Gastroesophageal sphincter (tissue), 4 donors: ENCODE measurements around the gene JCAD. TPM values are rescaled to one million over a fixed set of nuclear protein-coding genes. Genes with fewer than 3 reads are reported as not detected.
A peak's percentile ranks its signal among the peaks of the same experiment; 100 is the strongest.
"Not testable (repeated sequence)": the region's sequence is repeated elsewhere in the genome, so short reads cannot be mapped to it uniquely, and the experiment has no call there.

ENCODE experiments used
- ATAC-seq: fragments of 150-250 bp; one replicate; pipeline ENCODE4 v1.9.1; 2016; ENCODE audit warnings: mild to moderate bottlenecking, moderate library complexity
- H3K27ac ChIP-seq, 4 donors: fragments of 200-600 bp; sonication (generic) in 3 of 4; 1 replicate in 3 of 4; 2 replicates in 1 of 4; pipeline ENCODE4 v1.5.1; 2016 to 2019
- H3K27me3 ChIP-seq: fragments of 200-600 bp; sonication (generic); one replicate; pipeline ENCODE4 v1.5.1; 2019
- H3K36me3 ChIP-seq, 2 donors: fragments of 200-600 bp; sonication (generic); one replicate each; pipeline ENCODE4 v1.5.1; 2019; ENCODE audit warnings: control low read depth in 1 of 2
- H3K4me1 ChIP-seq, 3 donors: fragments of 200-600 bp; sonication (generic); 1 replicate in 2 of 3; 2 replicates in 1 of 3; pipeline ENCODE4 v1.5.1; 2016 to 2019; ENCODE audit warnings: control low read depth in 2 of 3
- H3K4me3 ChIP-seq, 2 donors: fragments of 200-600 bp; sonication (generic); one replicate each; pipeline ENCODE4 v1.5.1; 2019; ENCODE audit warnings: mild to moderate bottlenecking in 1 of 2, moderate library complexity in 1 of 2
- H3K9me3 ChIP-seq, 3 donors: fragments of 200-600 bp; sonication (generic); one replicate each; pipeline ENCODE4 v1.5.1; 2017 to 2019; ENCODE audit warnings: control low read depth in 2 of 3
- EP300 ChIP-seq: sonication (generic); formaldehyde crosslinking; IDR thresholded peaks from one replicate; pipeline ENCODE4 v1.6.1; 2017; ENCODE audit warnings: antibody characterized with exemption, mild to moderate bottlenecking
- POLR2A ChIP-seq, 2 donors: fragments of 450-650 bp; IDR thresholded peaks; one replicate each; pipeline ENCODE4 v1.6.1; 2017; ENCODE audit warnings: antibody characterized with exemption in 2 of 2, mild to moderate bottlenecking in 2 of 2, moderate library complexity in 1 of 2
- POLR2AphosphoS5 ChIP-seq: sonication (generic); formaldehyde crosslinking; IDR thresholded peaks from one replicate; pipeline ENCODE4 v1.6.1; 2017; ENCODE audit warnings: antibody characterized with exemption
- WGBS, 2 donors: methylation state at CpG; one replicate each; pipeline ENCODE4 v1.1.5; 2018; ENCODE audit warnings: low coverage in 1 of 2; 5-methylcytosine and 5-hydroxymethylcytosine counted together
- total RNA-seq, 4 donors: library from RNA; depleted of rRNA; stranded (reverse); fragments of >200 nt; gene quantifications; one replicate each; pipeline ENCODE4 v1.1.0, GENCODE V29; 2016
- TF ChIP-seq, protein P1 (sequence below), 4 experiments: fragments of 200-600 bp in 2 of 4; fragments of 450-650 bp in 2 of 4; sonication (generic) in 1 of 4; IDR thresholded peaks; one replicate each; pipeline ENCODE4 v1.5.1; 2017 to 2019; ENCODE audit warnings: antibody characterized with exemption in 4 of 4, mild to moderate bottlenecking in 2 of 4, moderate library complexity in 2 of 4

JCAD gene
- total RNA-seq, 4 donors from 2014 or later = 21.0 to 66.8 (median 48.6) TPM

DNA sequence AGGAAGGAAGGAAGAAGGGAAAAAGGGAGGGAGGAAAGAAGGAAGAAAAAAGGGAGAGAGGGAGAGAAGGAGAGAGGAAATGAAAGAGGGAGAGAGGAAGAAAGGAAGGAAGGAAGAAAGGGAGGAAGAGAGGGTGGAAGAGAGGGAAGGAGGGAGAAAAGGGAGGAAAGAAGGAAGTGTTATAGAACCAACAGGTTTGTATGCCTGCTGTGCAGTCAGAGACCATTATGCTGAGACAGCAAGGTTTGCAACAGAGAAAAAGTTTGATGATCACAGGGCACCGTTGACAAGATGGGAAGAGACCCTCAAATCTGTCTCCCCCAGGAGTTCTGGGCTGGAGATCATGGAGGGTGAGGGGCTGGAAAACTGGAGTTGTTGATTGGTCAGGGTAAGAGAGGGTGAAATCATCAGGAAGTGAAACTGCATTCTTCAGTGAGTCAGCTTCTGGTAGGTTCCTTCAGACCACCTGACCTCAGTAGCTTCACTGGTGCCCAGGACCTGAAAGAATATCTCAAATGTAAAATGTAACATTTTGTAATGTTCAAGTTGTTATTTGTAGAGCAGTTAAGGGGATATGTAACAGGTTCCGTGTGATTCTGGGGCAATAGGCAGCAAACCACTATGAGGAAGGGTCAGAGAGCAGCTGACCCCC is 76.3 kb downstream of the JCAD start:
- H3K4me1 ChIP-seq = peaks cover 0 to 16% (median 6%) of the 10 kb centered on the region in 3 donors
- TF ChIP-seq EP300 = no peak
- ATAC-seq = no peak
- H3K9me3 ChIP-seq = peaks cover 0 to 14% (median 0%) of the 10 kb centered on the region in 3 donors
- H3K4me3 ChIP-seq = no peak overlapping the region
- H3K27ac ChIP-seq = no peak overlapping the region
- 94 to 100% methylated on average over 2 of the region's 2 CpGs for WGBS, 2 donors
- no peaks in the 10 kb centered on the region for H3K27me3 ChIP-seq
- no peaks in the 10 kb centered on the region for H3K36me3 ChIP-seq

DNA sequence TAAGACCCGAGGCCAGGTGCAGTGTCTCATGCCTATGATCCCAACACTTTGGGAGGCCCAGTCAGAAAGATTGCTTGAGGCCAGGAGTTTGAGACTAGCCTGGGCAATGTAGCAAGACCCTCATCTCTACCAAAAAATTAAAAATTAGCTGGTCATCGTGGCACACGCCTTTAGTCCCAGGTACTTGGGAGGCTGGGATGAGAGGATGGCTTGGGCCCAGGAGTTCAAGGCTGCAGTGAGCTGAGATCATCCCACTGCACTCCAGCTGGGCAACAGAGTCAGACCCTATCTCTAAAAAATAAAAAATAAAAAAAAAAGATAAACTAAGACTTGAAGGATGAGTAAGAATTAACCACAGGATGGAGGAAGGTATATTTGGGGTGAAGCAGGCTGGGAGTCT is 77.9 kb downstream of the JCAD start:
- peaks cover 0 to 16% (median 6%) of the 10 kb centered on the region in 3 donors for H3K4me1 ChIP-seq
- H3K27ac ChIP-seq = no peak overlapping the region
- TF ChIP-seq POLR2A (IDR thresholded peaks at IDR 0.05) = no peak
- no peak for TF ChIP-seq POLR2AphosphoS5
- no peak for TF ChIP-seq EP300
- TF ChIP-seq, protein P1, sequence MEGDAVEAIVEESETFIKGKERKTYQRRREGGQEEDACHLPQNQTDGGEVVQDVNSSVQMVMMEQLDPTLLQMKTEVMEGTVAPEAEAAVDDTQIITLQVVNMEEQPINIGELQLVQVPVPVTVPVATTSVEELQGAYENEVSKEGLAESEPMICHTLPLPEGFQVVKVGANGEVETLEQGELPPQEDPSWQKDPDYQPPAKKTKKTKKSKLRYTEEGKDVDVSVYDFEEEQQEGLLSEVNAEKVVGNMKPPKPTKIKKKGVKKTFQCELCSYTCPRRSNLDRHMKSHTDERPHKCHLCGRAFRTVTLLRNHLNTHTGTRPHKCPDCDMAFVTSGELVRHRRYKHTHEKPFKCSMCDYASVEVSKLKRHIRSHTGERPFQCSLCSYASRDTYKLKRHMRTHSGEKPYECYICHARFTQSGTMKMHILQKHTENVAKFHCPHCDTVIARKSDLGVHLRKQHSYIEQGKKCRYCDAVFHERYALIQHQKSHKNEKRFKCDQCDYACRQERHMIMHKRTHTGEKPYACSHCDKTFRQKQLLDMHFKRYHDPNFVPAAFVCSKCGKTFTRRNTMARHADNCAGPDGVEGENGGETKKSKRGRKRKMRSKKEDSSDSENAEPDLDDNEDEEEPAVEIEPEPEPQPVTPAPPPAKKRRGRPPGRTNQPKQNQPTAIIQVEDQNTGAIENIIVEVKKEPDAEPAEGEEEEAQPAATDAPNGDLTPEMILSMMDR (IDR thresholded peaks at IDR 0.05) = no peak
- no peaks in the 10 kb centered on the region for H3K27me3 ChIP-seq
- ATAC-seq = no peak
- whole genome bisulfite sequencing, 2 donors = 94% methylated on average over 2 of the region's 3 CpGs; no CpG with 5 or more reads in 1 of the 2 donors
- H3K9me3 ChIP-seq = peaks cover 0 to 14% (median 0%) of the 10 kb centered on the region in 3 donors
- no peak overlapping the region for H3K4me3 ChIP-seq
- no peaks in the 10 kb centered on the region for H3K36me3 ChIP-seq

DNA sequence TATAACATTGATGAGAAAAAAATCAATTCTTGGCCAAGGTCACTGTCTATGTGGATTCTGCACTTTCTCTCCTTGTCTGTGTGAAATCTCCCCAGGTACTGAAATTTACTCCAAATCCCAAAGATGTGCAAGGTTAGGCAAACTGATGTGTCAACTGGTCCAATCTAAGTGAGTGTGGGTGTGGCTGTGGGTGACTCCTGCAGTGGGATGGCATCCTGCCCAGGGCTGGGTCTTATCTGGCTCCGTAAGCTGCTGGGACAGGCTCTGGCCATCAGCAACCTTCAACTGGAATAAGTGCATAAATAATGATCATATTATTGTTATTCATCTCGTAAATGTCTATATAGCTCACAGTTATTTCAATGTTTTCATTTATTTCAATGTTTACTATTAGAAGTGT is 79.3 kb downstream of the JCAD start:
- H3K9me3 ChIP-seq = peaks cover 0 to 14% (median 0%) of the 10 kb centered on the region in 3 donors
- peak overlapping the region in 2 of 4 donors; percentile 56 to 60 for H3K27ac ChIP-seq
- H3K4me1 ChIP-seq = peaks cover 0 to 16% (median 6%) of the 10 kb centered on the region in 3 donors
- no peaks in the 10 kb centered on the region for H3K36me3 ChIP-seq
- TF ChIP-seq POLR2AphosphoS5 (no peak), EP300 (no peak), POLR2A (IDR thresholded peaks at IDR 0.05) (no peak)
- TF ChIP-seq, protein P1 (IDR thresholded peaks at IDR 0.05) = no peak
- no peaks in the 10 kb centered on the region for H3K27me3 ChIP-seq
- no peak for ATAC-seq
- no peak overlapping the region for H3K4me3 ChIP-seq
- 70 to 100% methylated on average over 1 to 2 of the region's 2 CpGs for WGBS, 2 donors

DNA sequence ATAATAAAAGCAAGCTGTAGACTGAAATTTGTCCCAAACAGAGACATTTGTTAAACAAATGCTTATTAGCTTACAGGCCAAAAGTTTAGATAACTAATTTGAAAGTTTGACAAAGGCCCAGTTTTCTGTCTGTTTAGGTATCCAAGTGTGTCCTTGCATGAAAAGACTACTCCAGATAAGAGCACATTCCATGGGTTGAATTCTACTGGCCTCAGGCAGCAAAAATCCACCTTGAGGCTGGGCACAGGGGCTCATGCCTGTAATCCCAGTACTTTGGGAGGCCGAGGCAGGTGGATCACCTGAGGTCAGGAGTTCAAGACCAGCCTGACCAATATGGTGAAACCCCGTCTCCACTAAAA is 80.0 kb downstream of the JCAD start:
- not testable (repeated sequence) for H3K27me3 ChIP-seq, H3K4me3 ChIP-seq, H3K36me3 ChIP-seq, ATAC-seq
- Histone ChIP-seq H3K27ac (peak overlapping the region in 3 of 4 donors; percentile 56 to 60 (median 57)), H3K4me1 (peaks cover 0 to 16% (median 6%) of the 10 kb centered on the region in 3 donors), H3K9me3 (peaks cover 0 to 14% (median 0%) of the 10 kb centered on the region in 3 donors)
- WGBS, 2 donors = 50 to 65% methylated on average over 2 of the region's 2 CpGs

DNA sequence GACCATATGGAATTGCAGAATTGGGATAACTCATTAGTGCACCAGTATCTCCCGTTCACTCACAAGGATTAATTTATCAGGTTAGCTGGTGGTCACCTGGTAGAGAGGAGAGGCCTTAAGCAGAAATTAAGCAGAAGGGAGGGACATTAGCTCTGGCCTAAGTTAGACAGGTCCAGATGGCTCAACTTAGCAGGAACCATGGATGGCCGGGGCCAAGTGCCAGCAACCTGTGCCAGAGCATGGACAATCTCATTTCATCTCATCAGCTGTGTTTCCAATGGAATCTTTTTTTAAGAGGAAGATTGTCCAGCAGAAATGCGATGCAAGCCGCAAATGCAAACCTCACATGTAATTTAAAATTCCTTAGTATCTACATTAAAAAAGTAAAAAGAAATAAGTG is 82.2 kb downstream of the JCAD start:
- no peak for ATAC-seq
- WGBS, 2 donors = 65 to 73% methylated on average over 4 of the region's 4 CpGs
- Histone ChIP-seq H3K36me3 (no peaks in the 10 kb centered on the region), H3K27me3 (no peaks in the 10 kb centered on the region), H3K9me3 (peaks cover 0 to under 1% (median 0%) of the 10 kb centered on the region in 3 donors), H3K4me1 (peaks cover 0 to 16% (median 6%) of the 10 kb centered on the region in 3 donors), H3K4me3 (no peak overlapping the region), H3K27ac (peak overlapping the region in 2 of 4 donors; percentile 21 to 28)
- TF ChIP-seq EP300 (no peak), POLR2AphosphoS5 (no peak), POLR2A (IDR thresholded peaks at IDR 0.05) (no peak)
- TF ChIP-seq, protein P1 (IDR thresholded peaks at IDR 0.05) = no peak

DNA sequence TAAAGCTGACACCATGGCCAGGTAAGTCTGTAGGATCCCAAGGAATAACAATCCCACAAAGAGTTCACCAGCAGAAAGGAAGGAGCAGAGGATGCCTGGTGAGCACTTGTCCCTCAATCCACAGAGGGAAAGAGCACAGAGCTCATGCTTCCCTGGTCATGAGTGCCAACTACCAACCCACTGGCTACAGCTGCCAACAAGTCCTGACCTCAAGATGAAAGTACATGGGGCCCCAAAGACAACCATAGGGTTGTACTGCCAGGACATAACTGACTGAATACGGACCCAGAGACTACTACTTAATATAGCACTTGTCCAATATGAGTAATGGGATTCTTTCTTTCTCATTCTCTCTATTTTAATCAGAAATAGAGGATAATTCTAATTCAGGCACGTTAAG is 83.3 kb downstream of the JCAD start:
- H3K36me3 ChIP-seq = no peaks in the 10 kb centered on the region
- no peak overlapping the region for H3K27ac ChIP-seq
- H3K27me3 ChIP-seq = no peaks in the 10 kb centered on the region
- WGBS, 2 donors = 32 to 33% methylated on average over 2 of the region's 2 CpGs
- TF ChIP-seq EP300 (no peak), POLR2A (IDR thresholded peaks at IDR 0.05) (no peak), POLR2AphosphoS5 (no peak)
- TF ChIP-seq, protein P1 (IDR thresholded peaks at IDR 0.05) = no peak
- H3K4me1 ChIP-seq = peaks cover 0 to 16% (median 6%) of the 10 kb centered on the region in 3 donors
- no peak overlapping the region for H3K4me3 ChIP-seq
- H3K9me3 ChIP-seq = no peaks in the 10 kb centered on the region
- ATAC-seq = no peak
